IPS-20b (cell line): ENCODE measurements around the gene BIRC5.
"Not testable (repeated sequence)": the region's sequence is repeated elsewhere in the genome, so short reads cannot be mapped to it uniquely, and the experiment has no call there.

Source experiments
- H3K27ac ChIP-seq: one replicate; pipeline ENCODE4 v1.5.1; 2013; ENCODE audit warnings: low read length
- H3K27me3 ChIP-seq: 2 replicates; pipeline ENCODE4 v1.6.1; 2013; ENCODE audit warnings: mild to moderate bottlenecking, low read length, inconsistent platforms; ENCODE audit not compliant: insufficient read depth
- H3K36me3 ChIP-seq: 2 replicates; pipeline ENCODE4 v1.6.1; 2013; ENCODE audit warnings: low read depth, mild to moderate bottlenecking, inconsistent platforms, low read length, moderate library complexity; ENCODE audit not compliant: insufficient read depth
- H3K4me1 ChIP-seq: 2 replicates; pipeline ENCODE4 v1.6.1; 2013; ENCODE audit warnings: mild to moderate bottlenecking, control low read depth, inconsistent platforms, low read length, moderate library complexity; ENCODE audit not compliant: insufficient read depth
- H3K4me3 ChIP-seq: 2 replicates; pipeline ENCODE4 v1.5.1; 2013; ENCODE audit warnings: mild to moderate bottlenecking, low read length, inconsistent platforms
- H3K9ac ChIP-seq: 2 replicates; pipeline ENCODE4 v1.6.1; 2013; ENCODE audit warnings: low read depth, mild to moderate bottlenecking, inconsistent platforms, low read length, moderate library complexity
- H3K9me3 ChIP-seq: 2 replicates; pipeline ENCODE4 v1.6.1; 2013; ENCODE audit warnings: mild to moderate bottlenecking, low read depth, low read length, inconsistent platforms; ENCODE audit not compliant: insufficient read depth

Gene BIRC5

GRCh38 chr17:78227455-78227916 is 13.4 kb downstream of the BIRC5 start:
- H3K27ac ChIP-seq, result no peak overlapping the region
- H3K4me3 ChIP-seq, result no peak overlapping the region
- no peaks in the 10 kb centered on the region for H3K4me1 ChIP-seq
- no peak overlapping the region for H3K9ac ChIP-seq
- peaks cover 29% of the 10 kb centered on the region for H3K36me3 ChIP-seq
- peaks cover 27% of the 10 kb centered on the region for H3K27me3 ChIP-seq
- H3K9me3 ChIP-seq, result no peaks in the 10 kb centered on the region

- Histone ChIP-seq H3K9ac (no peak overlapping the region), H3K36me3 (peaks cover 22% of the 10 kb centered on the region), H3K4me3 (no peak overlapping the region), H3K27ac (no peak overlapping the region), H3K27me3 (peaks cover 34% of the 10 kb centered on the region), H3K9me3 (no peaks in the 10 kb centered on the region), H3K4me1 (no peaks in the 10 kb centered on the region)
These were observed 14.1 kb downstream of the BIRC5 start for GRCh38 chr17:78228176-78228575.

DNA sequence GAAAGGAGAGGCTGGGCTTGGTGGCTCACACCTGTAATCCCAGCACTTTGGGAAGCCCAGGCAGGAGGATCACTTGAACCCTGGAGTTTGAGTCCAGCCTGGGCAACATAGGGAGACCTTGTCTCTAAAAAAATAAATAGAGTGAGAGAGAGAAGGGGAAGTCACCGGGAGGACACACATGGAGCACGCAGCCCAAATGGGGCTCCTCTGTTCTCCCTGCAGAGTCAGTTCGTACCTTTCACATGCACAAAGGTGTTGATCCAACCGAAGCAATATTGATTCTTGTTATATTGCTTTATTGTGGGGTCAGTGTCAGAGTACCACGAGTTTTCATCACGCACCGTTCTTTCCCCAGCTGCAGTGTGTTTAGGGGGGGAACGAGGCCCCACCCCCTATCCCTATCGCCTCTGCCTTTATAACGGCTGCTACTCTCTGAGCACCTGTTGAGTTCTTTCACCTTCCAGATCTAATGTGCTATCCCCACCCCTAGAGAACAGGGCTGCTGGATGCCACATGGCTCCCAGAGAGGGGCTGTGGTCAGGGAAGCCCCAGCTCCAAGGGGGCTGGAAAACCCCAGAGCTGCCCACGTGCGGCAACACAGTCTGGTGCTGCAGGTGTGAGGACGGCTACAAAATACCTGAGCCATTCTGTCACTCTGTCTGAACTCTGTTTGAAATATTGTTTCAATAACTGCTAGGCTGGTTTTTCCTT is 16.4 kb downstream of the BIRC5 start:
- Histone ChIP-seq H3K27ac (no peak overlapping the region), H3K36me3 (no peaks in the 10 kb centered on the region), H3K27me3 (peaks cover 38% of the 10 kb centered on the region), H3K4me1 (no peaks in the 10 kb centered on the region), H3K9me3 (no peaks in the 10 kb centered on the region), H3K9ac (no peak overlapping the region), H3K4me3 (no peak overlapping the region)

- Histone ChIP-seq H3K4me1 (no peaks in the 10 kb centered on the region), H3K9me3 (no peaks in the 10 kb centered on the region), H3K36me3 (no peaks in the 10 kb centered on the region), H3K4me3 (peak within 1 kb of the TSS; percentile 71), H3K9ac (no peak within 1 kb of the TSS), H3K27me3 (peaks cover 38% of the 10 kb centered on the region), H3K27ac (no peak within 1 kb of the TSS)
These were observed 17.2 kb downstream of the BIRC5 start, which contains the start of gene TMEM235 for GRCh38 chr17:78230996-78231935. Gene TMEM235, plus strand, starts transcription at chr17:78231631. Its CDS starts 393 bp downstream, at chr17:78232024.

- Histone ChIP-seq H3K27me3 (peaks cover 38% of the 10 kb centered on the region), H3K36me3 (no peaks in the 10 kb centered on the region), H3K4me3 (peak overlapping the region; percentile 71), H3K9me3 (no peaks in the 10 kb centered on the region), H3K9ac (no peak overlapping the region), H3K4me1 (no peaks in the 10 kb centered on the region), H3K27ac (no peak overlapping the region)
These were observed 18.2 kb downstream of the BIRC5 start for GRCh38 chr17:78231991-78232858.

- Histone ChIP-seq H3K9ac (no peak overlapping the region), H3K36me3 (no peaks in the 10 kb centered on the region), H3K27ac (no peak overlapping the region), H3K9me3 (no peaks in the 10 kb centered on the region), H3K4me3 (no peak overlapping the region), H3K27me3 (peaks cover 38% of the 10 kb centered on the region), H3K4me1 (no peaks in the 10 kb centered on the region)
These were observed 18.8 kb downstream of the BIRC5 start for GRCh38 chr17:78232859-78233173.

GRCh38 chr17:78233678-78234077 is 19.6 kb downstream of the BIRC5 start:
- no peaks in the 10 kb centered on the region for H3K4me1 ChIP-seq
- H3K9ac ChIP-seq, result no peak overlapping the region
- H3K36me3 ChIP-seq, result no peaks in the 10 kb centered on the region
- H3K27ac ChIP-seq, result no peak overlapping the region
- H3K4me3 ChIP-seq, result no peak overlapping the region
- no peaks in the 10 kb centered on the region for H3K9me3 ChIP-seq
- peaks cover 38% of the 10 kb centered on the region for H3K27me3 ChIP-seq

DNA sequence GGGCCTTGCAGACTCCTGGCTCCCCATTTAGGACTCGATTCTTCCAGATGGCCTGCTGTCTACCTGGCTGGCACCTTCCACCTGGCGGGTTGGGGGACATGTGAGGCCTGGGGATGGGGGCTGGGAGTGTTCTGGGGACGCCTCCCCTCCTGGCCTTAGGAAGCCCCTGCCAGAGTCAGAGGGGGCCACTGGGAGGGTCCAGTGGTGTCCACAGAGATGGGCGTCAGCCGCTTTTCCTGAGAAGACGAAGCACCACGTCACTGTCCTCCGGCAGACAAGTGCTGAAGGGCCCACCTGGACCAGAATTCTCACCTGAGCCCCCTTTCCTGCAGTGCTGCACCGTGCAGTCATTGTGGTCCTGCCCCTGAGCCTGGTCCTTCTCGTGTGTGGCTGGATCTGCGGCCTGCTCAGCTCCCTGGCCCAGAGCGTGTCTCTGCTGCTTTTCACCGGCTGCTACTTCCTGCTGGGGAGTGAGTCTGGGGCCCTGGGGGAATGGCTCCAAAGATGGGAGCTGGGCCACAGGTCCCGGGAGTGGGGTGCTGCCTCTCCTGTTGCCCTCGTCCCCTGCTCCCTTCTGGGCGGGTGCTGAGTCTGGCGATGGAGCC is 20.3 kb downstream of the BIRC5 start:
- H3K36me3 ChIP-seq, result no peaks in the 10 kb centered on the region
- H3K4me3 ChIP-seq, result no peak overlapping the region
- peaks cover 38% of the 10 kb centered on the region for H3K27me3 ChIP-seq
- no peak overlapping the region for H3K27ac ChIP-seq
- no peaks in the 10 kb centered on the region for H3K4me1 ChIP-seq
- H3K9ac ChIP-seq, result no peak overlapping the region
- no peaks in the 10 kb centered on the region for H3K9me3 ChIP-seq

DNA sequence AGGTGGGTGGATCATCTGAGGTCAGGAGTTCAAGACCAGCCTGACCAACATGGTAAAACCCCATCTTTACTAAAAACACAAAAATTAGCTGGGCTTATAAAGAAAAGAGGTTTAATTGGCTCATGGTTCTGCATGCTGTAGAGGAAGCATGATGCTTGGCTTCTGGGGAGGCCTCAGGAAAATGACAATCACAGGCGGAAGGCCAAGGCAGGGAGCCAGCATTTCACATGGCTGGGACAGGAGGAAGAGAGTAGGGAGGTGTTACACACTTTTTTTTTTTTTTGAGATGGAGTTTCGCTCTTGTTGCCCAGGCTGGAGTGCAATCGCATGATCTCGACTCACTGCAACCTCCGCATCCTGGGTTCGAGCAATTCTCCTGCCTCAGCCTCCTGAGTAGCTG is 21.0 kb downstream of the BIRC5 start:
- not testable (repeated sequence) for H3K27ac ChIP-seq, H3K4me1 ChIP-seq, H3K4me3 ChIP-seq, H3K9ac ChIP-seq, H3K36me3 ChIP-seq, H3K9me3 ChIP-seq
- peaks cover 35% of the 10 kb centered on the region for H3K27me3 ChIP-seq

GRCh38 chr17:78235885-78236284 is 21.8 kb downstream of the BIRC5 start:
- no peak overlapping the region for H3K4me3 ChIP-seq
- H3K9me3 ChIP-seq, result no peaks in the 10 kb centered on the region
- peaks cover 26% of the 10 kb centered on the region for H3K27me3 ChIP-seq
- H3K36me3 ChIP-seq, result no peaks in the 10 kb centered on the region
- H3K27ac ChIP-seq, result no peak overlapping the region
- no peaks in the 10 kb centered on the region for H3K4me1 ChIP-seq
- H3K9ac ChIP-seq, result no peak overlapping the region
